ENCODE data around the gene PLEKHA6. TPM values are rescaled to one million over a fixed set of nuclear protein-coding genes. Genes with fewer than 3 reads are reported as not detected.

The PLEKHA6 gene
- total and polyA plus RNA-seq, 2 of the 8 experiments (the other 6 are each of a cell fraction or from before 2014, with no cell fraction given) = 4.8 to 20.2 TPM

DNA sequence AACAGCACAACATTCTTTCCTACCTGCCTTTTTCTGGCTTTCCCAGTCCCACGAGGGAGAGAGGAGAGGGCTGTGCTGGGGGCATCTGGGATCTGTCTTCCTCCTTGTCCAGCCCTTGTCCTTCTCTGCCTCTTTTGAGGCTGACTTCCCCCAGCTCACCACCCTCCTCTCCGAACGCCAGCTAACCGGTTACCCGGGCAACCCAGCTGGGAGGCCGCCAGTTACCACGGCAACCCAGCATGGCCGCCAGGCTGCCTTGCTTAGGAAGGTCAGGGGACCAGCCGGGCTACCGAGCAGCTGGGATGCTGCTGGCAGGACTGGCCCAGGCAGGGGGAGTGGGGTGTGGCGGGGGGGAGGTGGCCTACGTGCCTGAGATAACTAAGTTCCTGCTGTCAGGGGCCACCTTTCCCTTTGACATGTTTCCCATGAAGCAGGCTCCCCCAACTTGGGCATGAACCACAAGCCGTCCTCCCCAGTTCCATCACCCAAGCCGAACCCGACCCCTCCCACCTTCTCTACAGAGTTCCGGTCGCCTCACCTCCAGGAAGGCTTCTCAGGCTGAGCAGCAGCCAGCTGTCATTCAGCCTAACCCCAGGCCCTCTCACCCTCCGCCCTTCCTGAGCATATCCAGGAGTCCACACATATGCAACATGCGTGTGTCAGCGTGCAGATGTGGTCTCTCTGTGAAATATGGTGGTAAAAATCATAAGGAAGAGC is 8.7 kb downstream of the PLEKHA6 start:
- Histone ChIP-seq H3K79me2 (ENCODE audit: control insufficient read depth in 1 of 2, insufficient read depth in 2 of 2, low read length in 2 of 2) (no peaks in the 10 kb centered on the region), H3K23ac (ENCODE audit: insufficient read length) (no peak overlapping the region), H3K56ac (replicated peaks; ENCODE audit: insufficient read length, low read depth, low read length) (no peak overlapping the region), H3K79me1 (ENCODE audit: low read depth, low read length) (no peaks in the 10 kb centered on the region), H3K4ac (replicated peaks; ENCODE audit: insufficient read length, low read depth, low read length) (no peak overlapping the region), H4K5ac (ENCODE audit: insufficient read length, low read depth, low read length) (no peak overlapping the region), H2BK20ac (ENCODE audit: low read length) (no peak overlapping the region), H2BK15ac (ENCODE audit: low read length) (no peak overlapping the region; the same call in 1 of the 2 replicates), H3K9ac (replicated peaks in 1 of 4; ENCODE audit: extremely low read depth in 1 of 4, low read depth in 3 of 4, low read length in 3 of 4) (no peak overlapping the region), H3K23me2 (ENCODE audit: low read depth, low read length) (no peaks in the 10 kb centered on the region), H3K18ac (ENCODE audit: extremely low read depth, low read length) (no peak overlapping the region), H2BK120ac (replicated peaks; ENCODE audit: low read depth, low read length) (no peak overlapping the region), H4K20me1 (replicated peaks in 1 of 2; ENCODE audit: control insufficient read depth in 1 of 2, insufficient read depth in 2 of 2, low read length in 2 of 2) (no peaks in the 10 kb centered on the region), H2AK5ac (ENCODE audit: low read depth, low read length) (no peak overlapping the region), H3K27me3 (replicated peaks in 1 of 4; ENCODE audit: control insufficient read depth in 3 of 4, extremely low read depth in 1 of 4, insufficient read depth in 3 of 4, low read length in 3 of 4) (no peaks in the 10 kb centered on the region), H3K4me2 (ENCODE audit: insufficient read depth in 1 of 2, low read depth in 2 of 2, low read length in 2 of 2) (peak overlapping the region; percentile 35 to 60), H2AFZ (ENCODE audit: low read length) (no peak overlapping the region), H4K8ac (ENCODE audit: extremely low read depth, insufficient read depth, low read length) (no peak overlapping the region; the same call in 1 of the 2 replicates), H2BK5ac (ENCODE audit: low read depth, low read length) (no peak overlapping the region), H3K9me3 (ENCODE audit: insufficient read depth in 2 of 2, low read depth in 1 of 2, low read length in 1 of 2) (no peaks in the 10 kb centered on the region), H3K14ac (ENCODE audit: insufficient read length) (no peak overlapping the region), H3K4me3 (ENCODE audit: extremely low read depth in 1 of 4, insufficient read depth in 2 of 4, low read depth in 3 of 4, low read length in 4 of 4) (peak overlapping the region in 1 of 4 experiments; percentile 44; a peak in 3 of 8 replicates), H3K27ac (ENCODE audit: low read depth, low read length) (no peak overlapping the region), H4K91ac (replicated peaks; ENCODE audit: insufficient read length, low read length) (no peak overlapping the region), H3K36me3 (ENCODE audit: control insufficient read depth in 2 of 4, insufficient read depth in 4 of 4, low read length in 3 of 4) (no peaks in the 10 kb centered on the region), H2BK12ac (ENCODE audit: low read depth, low read length) (no peak overlapping the region), H3K4me1 (replicated peaks in 1 of 4; ENCODE audit: control insufficient read depth in 3 of 4, insufficient read depth in 4 of 4, low read length in 3 of 4) (peaks cover 6 to 18% (median 14%) of the 10 kb centered on the region in 4 experiments)
- 23% methylated on average over 18 of the region's 20 CpGs; no CpG with 5 or more reads in 1 of the 2 experiments for WGBS, 2 experiments (ENCODE audit: extremely low coverage in 1 of 2, insufficient coverage in 1 of 2, insufficient read length in 1 of 2, insufficient replicate concordance in 2 of 2, low coverage in 1 of 2, low lambda C conversion rate in 2 of 2, missing lambda C conversion rate in 1 of 2)
- ChIA-PET CTCF (ENCODE audit: partially characterized antibody) (interaction anchor here (0.6 to 7.7 kb wide), 21 partner anchors 8 to 922 kb away, joined by 3 to 75 read pairs (median 4); partner anchors contain the start of genes GOLT1A and PLEKHA6), POLR2A (ENCODE audit: partially characterized antibody) (interaction anchor here (0.8 to 2.2 kb wide), 9 partner anchors 9 to 202 kb away, joined by 3 to 8 read pairs (median 3); no protein-coding TSS in a partner anchor)
- peak in 1 of 2 experiments; percentile 99 for DNase-seq (ENCODE audit: low read depth in 1 of 2, low spot score in 2 of 2)
- no peak for FAIRE-seq
- peak; percentile 99 to 100 for TF ChIP-seq SIN3A (conservative IDR thresholded peaks at IDR 0.05 in 1 of 2, IDR thresholded peaks at IDR 0.05 in 1 of 2; ENCODE audit: low read depth in 1 of 2, low read length in 2 of 2)
- no peak for TF ChIP-seq SP2 (IDR thresholded peaks at IDR 0.05; ENCODE audit: low read length)
- TF ChIP-seq, protein P1, sequence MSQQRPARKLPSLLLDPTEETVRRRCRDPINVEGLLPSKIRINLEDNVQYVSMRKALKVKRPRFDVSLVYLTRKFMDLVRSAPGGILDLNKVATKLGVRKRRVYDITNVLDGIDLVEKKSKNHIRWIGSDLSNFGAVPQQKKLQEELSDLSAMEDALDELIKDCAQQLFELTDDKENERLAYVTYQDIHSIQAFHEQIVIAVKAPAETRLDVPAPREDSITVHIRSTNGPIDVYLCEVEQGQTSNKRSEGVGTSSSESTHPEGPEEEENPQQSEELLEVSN (IDR thresholded peaks at IDR 0.05) = no peak
- TF ChIP-seq TAF7 (optimal IDR thresholded peaks at IDR 0.05; ENCODE audit: borderline replicate concordance, low read depth, low read length) = no peak
- no peak for TF ChIP-seq BACH1 (IDR thresholded peaks at IDR 0.05; ENCODE audit: low read length)
- TF ChIP-seq CBX5 (IDR thresholded peaks at IDR 0.05; ENCODE audit: low read depth, low read length) = no peak
- TF ChIP-seq KDM4A (IDR thresholded peaks at IDR 0.05; ENCODE audit: low read depth, low read length, severe bottlenecking) = no peak
- TF ChIP-seq ZNF274 (IDR thresholded peaks at IDR 0.05; ENCODE audit: borderline replicate concordance, extremely low read depth, low read length) = no peak
- no peak for TF ChIP-seq CREB1 (IDR thresholded peaks at IDR 0.05)
- TF ChIP-seq CHD1 (IDR thresholded peaks at IDR 0.05; ENCODE audit: low read depth, low read length) = no peak
- TF ChIP-seq CBX8 (IDR thresholded peaks at IDR 0.05; ENCODE audit: borderline replicate concordance, low read depth, low read length) = no peak
- no peak for TF ChIP-seq RXRA (IDR thresholded peaks at IDR 0.05; ENCODE audit: insufficient read depth, low read depth, low read length)
